ENCODE data around the gene VTI1A.

DNA sequence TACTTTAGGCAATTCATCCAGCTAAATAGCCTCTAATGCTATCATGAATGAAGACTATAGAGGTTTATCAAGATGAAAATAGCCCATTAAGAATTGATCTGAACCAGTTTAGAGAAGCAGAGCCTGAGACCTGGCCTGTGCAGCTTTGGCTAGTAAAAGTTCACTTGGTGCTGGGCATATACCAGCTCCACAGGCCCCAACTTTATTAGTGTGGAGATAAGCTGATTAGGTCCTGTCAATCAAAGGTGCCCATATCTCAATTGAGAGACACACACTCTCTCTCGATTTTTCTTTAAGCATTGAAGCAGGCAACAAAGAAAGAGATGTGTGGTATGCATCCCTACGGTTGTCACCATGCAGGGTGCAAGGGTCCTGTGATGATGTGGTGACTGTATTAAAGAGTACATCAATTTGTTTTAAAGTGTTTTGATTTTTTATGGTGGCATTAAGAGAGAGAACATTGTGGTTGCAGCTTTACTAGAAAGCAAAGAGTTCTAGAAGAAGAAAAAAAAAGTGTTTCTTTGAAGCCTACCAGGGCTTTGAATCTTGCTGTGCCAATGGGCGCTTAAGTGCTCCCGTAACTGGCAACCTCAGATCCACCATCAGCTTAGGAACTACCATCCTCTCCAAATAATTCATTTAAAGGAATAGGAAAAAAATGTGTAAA, 111.6 kb downstream of the VTI1A start:
- TF ChIP-seq POLR2A (IDR thresholded peaks at IDR 0.05; ENCODE audit: low read depth, low read length) (no peak), USF2 (IDR thresholded peaks at IDR 0.05; ENCODE audit: low read depth, low read length) (no peak), MAFK (IDR thresholded peaks at IDR 0.05; ENCODE audit: low read depth, low read length) (no peak), FOS (IDR thresholded peaks at IDR 0.05; ENCODE audit: low read depth, low read length) (no peak), CEBPB (IDR thresholded peaks at IDR 0.05; ENCODE audit: low read depth, low read length) (no peak), ELK1 (IDR thresholded peaks at IDR 0.05; ENCODE audit: borderline replicate concordance, low read depth, low read length) (no peak), RAD21 (IDR thresholded peaks at IDR 0.05; ENCODE audit: low read length) (no peak), SMC3 (IDR thresholded peaks at IDR 0.05; ENCODE audit: low read depth, low read length) (no peak)
- TF ChIP-seq, protein P1, sequence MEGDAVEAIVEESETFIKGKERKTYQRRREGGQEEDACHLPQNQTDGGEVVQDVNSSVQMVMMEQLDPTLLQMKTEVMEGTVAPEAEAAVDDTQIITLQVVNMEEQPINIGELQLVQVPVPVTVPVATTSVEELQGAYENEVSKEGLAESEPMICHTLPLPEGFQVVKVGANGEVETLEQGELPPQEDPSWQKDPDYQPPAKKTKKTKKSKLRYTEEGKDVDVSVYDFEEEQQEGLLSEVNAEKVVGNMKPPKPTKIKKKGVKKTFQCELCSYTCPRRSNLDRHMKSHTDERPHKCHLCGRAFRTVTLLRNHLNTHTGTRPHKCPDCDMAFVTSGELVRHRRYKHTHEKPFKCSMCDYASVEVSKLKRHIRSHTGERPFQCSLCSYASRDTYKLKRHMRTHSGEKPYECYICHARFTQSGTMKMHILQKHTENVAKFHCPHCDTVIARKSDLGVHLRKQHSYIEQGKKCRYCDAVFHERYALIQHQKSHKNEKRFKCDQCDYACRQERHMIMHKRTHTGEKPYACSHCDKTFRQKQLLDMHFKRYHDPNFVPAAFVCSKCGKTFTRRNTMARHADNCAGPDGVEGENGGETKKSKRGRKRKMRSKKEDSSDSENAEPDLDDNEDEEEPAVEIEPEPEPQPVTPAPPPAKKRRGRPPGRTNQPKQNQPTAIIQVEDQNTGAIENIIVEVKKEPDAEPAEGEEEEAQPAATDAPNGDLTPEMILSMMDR (conservative IDR thresholded peaks at IDR 0.05; ENCODE audit: low read depth, low read length): no peak

Measured in IMR-90 (cell line).